Activated CD4-positive, alpha-beta T cell treated with anti-CD3 and anti-CD28 coated beads, Interleukin-2, amount 10 ng/mL, durations not matched to agents 7 days and 5 days (primary cell): ENCODE results near the gene KDM4D. TPM values are rescaled to one million over a fixed set of nuclear protein-coding genes. Genes with fewer than 3 reads are reported as not detected.

Experiments
- CTCF ChIA-PET: fragments of 350-600 bp; sonication (Branson Sonifier 250); formaldehyde crosslinking; loops from one replicate; lab custom pipeline; 2021; ENCODE audit warnings: antibody characterized with exemption; lab: Charles Lee
- POLR2A ChIA-PET: fragments of 350-600 bp; sonication (Branson Sonifier 250); formaldehyde crosslinking; loops from one replicate; lab custom pipeline; 2021; ENCODE audit warnings: antibody characterized with exemption; lab: Charles Lee
- DNase-seq: peaks from one replicate; pipeline ENCODE4 v3.0.0-alpha.2; 2020
- H3K27ac Mint-ChIP-seq: one replicate; pipeline ENCODE4 v1.8.0; 2021; ENCODE audit warnings: mild to moderate bottlenecking, moderate library complexity, mixed read lengths
- H3K27me3 Mint-ChIP-seq: one replicate; pipeline ENCODE4 v1.8.0; 2021; ENCODE audit warnings: mixed read lengths
- H3K36me3 Mint-ChIP-seq: one replicate; pipeline ENCODE4 v1.8.0; 2021; ENCODE audit warnings: low read depth, mixed read lengths
- H3K4me1 Mint-ChIP-seq: one replicate; pipeline ENCODE4 v1.8.0; 2021; ENCODE audit warnings: mixed read lengths
- H3K4me3 Mint-ChIP-seq: one replicate; pipeline ENCODE4 v1.8.0; 2021; ENCODE audit warnings: mild to moderate bottlenecking, moderate library complexity, mixed read lengths
- H3K9me3 Mint-ChIP-seq: one replicate; pipeline ENCODE4 v1.8.0; 2021; ENCODE audit warnings: mixed read lengths
- total RNA-seq, 2 experiments: library from RNA; stranded (reverse); gene quantifications; one replicate each; pipeline ENCODE4 v1.2.3, GENCODE V29; 2021

KDM4D gene
- total RNA-seq, 2 experiments from 2014 or later, result 0.84 to 1.0 TPM

- Mint-ChIP-seq H3K4me3 (no peak overlapping the region), H3K27ac (no peak overlapping the region), H3K9me3 (peaks cover 5% of the 10 kb centered on the region), H3K27me3 (no peaks in the 10 kb centered on the region), H3K4me1 (peaks cover 26% of the 10 kb centered on the region), H3K36me3 (no peaks in the 10 kb centered on the region)
- ChIA-PET POLR2A (no interaction called here), CTCF (interaction anchor here (0.7 kb wide), 1 partner anchor 156 kb away, joined by 4 read pairs; no protein-coding TSS in a partner anchor)
- DNase-seq, result no peak
These were observed 39.1 kb upstream of the KDM4D start for GRCh38 chr11:94934362-94934761.

GRCh38 chr11:94934846-94935245, 38.7 kb upstream of the KDM4D start:
- CTCF ChIA-PET, result no interaction called here
- no peaks in the 10 kb centered on the region for H3K36me3 Mint-ChIP-seq
- H3K4me1 Mint-ChIP-seq, result peaks cover 26% of the 10 kb centered on the region
- peak overlapping the region; percentile 16 for H3K27ac Mint-ChIP-seq
- H3K4me3 Mint-ChIP-seq, result no peak overlapping the region
- H3K9me3 Mint-ChIP-seq, result peaks cover 5% of the 10 kb centered on the region
- H3K27me3 Mint-ChIP-seq, result no peaks in the 10 kb centered on the region
- DNase-seq, result peak; percentile 26
- POLR2A ChIA-PET, result interaction anchor here (0.6 kb wide), 1 partner anchor 13 kb away, joined by 5 read pairs; no protein-coding TSS in a partner anchor

GRCh38 chr11:94938095-94939055, 35.1 kb upstream of the KDM4D start:
- no peak overlapping the region for H3K27ac Mint-ChIP-seq

DNA sequence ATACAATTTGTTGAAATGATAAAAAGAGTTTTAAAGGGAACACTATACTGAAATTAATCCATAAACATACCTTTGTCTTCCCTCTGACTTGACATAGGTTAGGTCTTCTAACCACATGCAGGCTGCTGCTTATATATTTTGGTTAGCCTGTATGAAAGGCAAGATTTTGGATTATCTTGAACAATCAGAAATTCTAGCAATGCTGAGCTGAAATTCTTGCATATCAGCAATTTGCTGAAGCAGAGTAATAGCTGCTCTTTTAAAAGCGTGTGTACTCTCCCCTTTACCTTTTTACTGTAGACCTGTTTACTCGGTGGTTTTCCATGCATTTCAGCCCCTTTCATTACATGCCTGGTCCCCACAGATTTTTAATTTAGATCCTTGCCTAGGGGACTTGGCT, 34.2 kb upstream of the KDM4D start:
- H3K4me3 Mint-ChIP-seq, result no peak overlapping the region
- H3K36me3 Mint-ChIP-seq, result no peaks in the 10 kb centered on the region
- no peaks in the 10 kb centered on the region for H3K27me3 Mint-ChIP-seq
- no peaks in the 10 kb centered on the region for H3K9me3 Mint-ChIP-seq
- no peak for DNase-seq
- no peak overlapping the region for H3K27ac Mint-ChIP-seq
- H3K4me1 Mint-ChIP-seq, result peaks cover 15% of the 10 kb centered on the region
- CTCF ChIA-PET, result no interaction called here
- POLR2A ChIA-PET, result interaction anchor here (0.7 kb wide), 1 partner anchor 404 kb away, joined by 3 read pairs; no protein-coding TSS in a partner anchor

More at GRCh38 chr11:94938095-94939055, 35.1 kb upstream of the KDM4D start:
- ChIA-PET CTCF (no interaction called here), POLR2A (interaction anchor here (0.5 kb wide), 1 partner anchor 28 kb away, joined by 6 read pairs; no protein-coding TSS in a partner anchor)
- Mint-ChIP-seq H3K4me3 (no peak overlapping the region), H3K4me1 (peaks cover 24% of the 10 kb centered on the region), H3K27me3 (no peaks in the 10 kb centered on the region), H3K36me3 (no peaks in the 10 kb centered on the region), H3K9me3 (no peaks in the 10 kb centered on the region)
- DNase-seq, result no peak

DNA sequence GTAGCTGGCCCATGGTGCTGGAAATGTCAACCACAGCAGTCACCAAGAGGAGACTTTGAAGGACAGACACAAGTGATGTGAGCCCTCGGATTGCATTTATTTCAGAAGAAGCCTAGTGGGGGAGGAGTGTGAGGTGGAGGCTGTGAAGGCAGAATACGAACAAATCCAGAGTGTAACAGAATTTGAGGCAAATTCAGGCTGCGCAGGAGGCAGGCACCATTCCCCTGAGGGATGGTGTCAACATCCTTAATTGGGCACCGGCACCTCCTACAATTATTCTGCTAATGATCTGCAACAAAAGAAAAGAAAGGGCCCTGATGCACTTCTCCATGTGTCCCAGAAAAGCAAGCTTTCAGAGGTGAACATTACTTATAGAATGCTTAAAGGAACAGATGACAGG, 32.4 kb upstream of the KDM4D start:
- Mint-ChIP-seq H3K36me3 (no peaks in the 10 kb centered on the region), H3K4me3 (no peak overlapping the region), H3K9me3 (no peaks in the 10 kb centered on the region), H3K27me3 (no peaks in the 10 kb centered on the region), H3K27ac (no peak overlapping the region), H3K4me1 (no peaks in the 10 kb centered on the region)
- no peak for DNase-seq
- POLR2A ChIA-PET, result no interaction called here
- CTCF ChIA-PET, result interaction anchor here (0.6 kb wide), 1 partner anchor 94 kb away, joined by 3 read pairs; no protein-coding TSS in a partner anchor

DNA sequence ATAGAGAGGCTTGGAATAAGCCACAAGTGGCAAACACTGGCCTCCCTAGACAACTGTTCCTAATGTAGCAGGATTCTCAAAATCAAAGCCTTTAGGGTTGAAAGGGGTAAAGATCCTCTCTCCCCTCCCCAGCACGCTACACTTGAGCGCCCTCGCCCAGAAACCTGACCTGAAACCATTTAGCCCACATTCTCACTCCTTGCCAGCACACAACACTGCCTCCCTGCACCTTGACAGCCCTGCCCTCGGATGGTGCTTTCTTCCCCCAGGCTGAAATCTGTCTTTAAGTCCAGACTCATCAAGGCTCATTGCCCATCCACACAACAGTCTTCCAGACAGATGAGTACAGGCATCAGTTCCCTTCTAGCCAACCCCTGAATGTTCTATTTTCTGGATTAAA, 26.7 kb upstream of the KDM4D start:
- DNase-seq, result no peak
- Mint-ChIP-seq H3K4me1 (no peaks in the 10 kb centered on the region), H3K4me3 (no peak overlapping the region), H3K27ac (no peak overlapping the region), H3K9me3 (no peaks in the 10 kb centered on the region), H3K36me3 (no peaks in the 10 kb centered on the region), H3K27me3 (no peaks in the 10 kb centered on the region)
- POLR2A ChIA-PET, result no interaction called here
- CTCF ChIA-PET, result no interaction called here

DNA sequence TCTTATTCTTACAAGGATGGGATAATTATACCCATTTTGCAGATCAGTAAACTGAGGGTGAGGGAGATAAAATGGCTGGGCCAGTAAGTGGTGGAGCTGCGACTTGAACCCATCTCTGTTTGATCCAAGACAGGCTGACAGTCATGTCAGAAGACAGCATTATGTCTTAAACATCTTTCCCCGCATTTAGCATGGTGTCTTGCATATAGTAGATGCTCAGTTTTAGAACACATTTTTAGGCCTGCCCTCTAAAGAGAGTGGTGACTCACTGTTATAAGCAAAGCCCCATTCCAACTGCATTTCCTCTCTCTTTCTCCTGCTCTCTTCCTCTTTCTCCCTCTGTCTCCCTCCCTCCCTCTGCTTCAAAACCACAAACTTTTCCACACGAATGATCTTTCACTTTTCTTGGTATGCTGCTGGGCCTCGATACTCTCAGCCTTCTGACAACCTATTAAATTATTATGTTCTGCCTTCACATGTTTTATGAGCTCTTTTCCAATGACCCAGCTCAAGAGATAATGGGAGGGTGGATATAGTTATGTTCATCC, 25.4 kb upstream of the KDM4D start:
- POLR2A ChIA-PET, result interaction anchor here (0.7 kb wide), 1 partner anchor 13 kb away, joined by 5 read pairs; no protein-coding TSS in a partner anchor
- H3K36me3 Mint-ChIP-seq, result no peaks in the 10 kb centered on the region
- CTCF ChIA-PET, result interaction anchor here (0.7 kb wide), 2 partner anchors 12 to 157 kb away, joined by 3 to 4 read pairs; no protein-coding TSS in a partner anchor
- no peaks in the 10 kb centered on the region for H3K4me1 Mint-ChIP-seq
- no peak overlapping the region for H3K27ac Mint-ChIP-seq
- no peak for DNase-seq
- no peaks in the 10 kb centered on the region for H3K9me3 Mint-ChIP-seq
- H3K27me3 Mint-ChIP-seq, result no peaks in the 10 kb centered on the region
- no peak overlapping the region for H3K4me3 Mint-ChIP-seq

DNA sequence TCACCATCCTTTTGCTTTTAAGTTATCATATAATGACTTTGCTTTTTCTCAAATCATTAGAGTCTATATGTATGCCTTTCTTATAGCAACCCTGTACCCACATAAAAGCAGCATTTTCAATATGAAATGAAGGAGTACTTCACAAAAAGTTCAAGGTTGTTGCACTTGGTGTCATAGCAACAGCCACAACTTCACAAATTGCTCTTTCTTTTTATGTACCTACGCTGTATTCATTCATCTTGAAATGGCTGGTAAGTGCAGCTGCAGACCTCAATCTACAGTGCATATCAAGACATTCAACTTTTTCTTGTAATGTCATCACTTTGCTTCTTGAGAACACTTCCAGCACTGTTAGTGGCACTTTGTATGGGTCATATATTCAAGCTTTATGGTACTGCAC, 18.8 kb upstream of the KDM4D start:
- Mint-ChIP-seq H3K9me3 (no peaks in the 10 kb centered on the region), H3K4me3 (no peak overlapping the region), H3K27ac (no peak overlapping the region), H3K27me3 (no peaks in the 10 kb centered on the region), H3K4me1 (no peaks in the 10 kb centered on the region), H3K36me3 (no peaks in the 10 kb centered on the region)
- POLR2A ChIA-PET, result no interaction called here
- DNase-seq, result no peak
- CTCF ChIA-PET, result interaction anchor here (0.7 kb wide), 1 partner anchor 77 kb away, joined by 3 read pairs; no protein-coding TSS in a partner anchor

GRCh38 chr11:94956963-94957362, 16.5 kb upstream of the KDM4D start:
- ChIA-PET POLR2A (no interaction called here), CTCF (no interaction called here)
- Mint-ChIP-seq H3K4me1 (no peaks in the 10 kb centered on the region), H3K36me3 (peaks cover 12% of the 10 kb centered on the region), H3K27ac (no peak overlapping the region), H3K4me3 (no peak overlapping the region), H3K9me3 (no peaks in the 10 kb centered on the region), H3K27me3 (no peaks in the 10 kb centered on the region)
- no peak for DNase-seq

GRCh38 chr11:94958121-94958696, 15.3 kb upstream of the KDM4D start:
- no peaks in the 10 kb centered on the region for H3K27me3 Mint-ChIP-seq
- H3K4me1 Mint-ChIP-seq, result no peaks in the 10 kb centered on the region
- H3K27ac Mint-ChIP-seq, result no peak overlapping the region
- no peak overlapping the region for H3K4me3 Mint-ChIP-seq
- CTCF ChIA-PET, result interaction anchor here (0.7 kb wide), 1 partner anchor 396 kb away, joined by 3 read pairs; no protein-coding TSS in a partner anchor
- peaks cover 18% of the 10 kb centered on the region for H3K36me3 Mint-ChIP-seq
- H3K9me3 Mint-ChIP-seq, result no peaks in the 10 kb centered on the region
- POLR2A ChIA-PET, result interaction anchor here (0.6 to 0.7 kb wide), 3 partner anchors 15 to 75 kb away, joined by 3 read pairs; partner anchors contain the start of genes CWC15 and KDM4D
- no peak for DNase-seq

- H3K9me3 Mint-ChIP-seq, result no peaks in the 10 kb centered on the region
- H3K36me3 Mint-ChIP-seq, result peaks cover 24% of the 10 kb centered on the region
- H3K4me1 Mint-ChIP-seq, result no peaks in the 10 kb centered on the region
- ChIA-PET CTCF (interaction anchor here (1.1 to 1.2 kb wide), 2 partner anchors 17 to 32 kb away, joined by 3 to 4 read pairs; no protein-coding TSS in a partner anchor), POLR2A (no interaction called here)
- no peak overlapping the region for H3K4me3 Mint-ChIP-seq
- no peaks in the 10 kb centered on the region for H3K27me3 Mint-ChIP-seq
- no peak for DNase-seq
- no peak overlapping the region for H3K27ac Mint-ChIP-seq
These were observed 14.3 kb upstream of the KDM4D start for GRCh38 chr11:94959179-94959578.

DNA sequence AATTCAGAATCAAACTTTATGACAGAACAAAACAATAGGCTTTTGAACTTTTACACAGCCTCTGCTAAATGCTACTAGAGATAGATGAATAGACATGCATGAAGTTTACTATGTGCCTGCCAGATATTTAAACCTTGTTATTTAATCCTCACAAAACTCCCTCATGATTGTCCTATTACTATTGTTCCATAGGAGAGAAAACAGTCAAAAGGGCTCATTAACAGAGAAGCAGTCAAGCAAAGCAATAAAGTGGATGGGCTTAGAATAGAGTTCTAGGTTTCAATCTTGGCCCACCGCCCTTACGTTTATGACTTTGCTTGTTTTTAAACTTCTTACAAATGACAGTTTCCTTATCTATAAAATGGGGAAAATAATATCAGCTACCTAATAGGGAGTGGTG, 13.0 kb upstream of the KDM4D start:
- Mint-ChIP-seq H3K4me3 (no peak overlapping the region), H3K9me3 (no peaks in the 10 kb centered on the region), H3K36me3 (peaks cover 34% of the 10 kb centered on the region), H3K4me1 (no peaks in the 10 kb centered on the region), H3K27me3 (no peaks in the 10 kb centered on the region), H3K27ac (no peak overlapping the region)
- no peak for DNase-seq
- ChIA-PET POLR2A (no interaction called here), CTCF (interaction anchor here (1.0 to 1.2 kb wide), 3 partner anchors 12 to 31 kb away, joined by 3 to 4 read pairs (median 4); no protein-coding TSS in a partner anchor)
